Glutamatergic neuron (in vitro differentiated cells): Measurements from ENCODE around the gene PGAM4. TPM values are rescaled to one million over a fixed set of nuclear protein-coding genes. Genes with fewer than 3 reads are reported as not detected.

Experiments
- DNase-seq: peaks from one replicate; pipeline ENCODE4 v3.0.0; 2022
- H3K27ac Mint-ChIP-seq: one replicate; pipeline ENCODE4 v1.8.0; 2020; ENCODE audit warnings: mild to moderate bottlenecking, mixed read lengths, inconsistent platforms; ENCODE audit not compliant: unreplicated experiment
- H3K27me3 Mint-ChIP-seq: one replicate; pipeline ENCODE4 v1.8.0; 2020; ENCODE audit warnings: mild to moderate bottlenecking, moderate library complexity, mixed read lengths, inconsistent platforms; ENCODE audit not compliant: unreplicated experiment
- H3K36me3 Mint-ChIP-seq: one replicate; pipeline ENCODE4 v1.8.0; 2020; ENCODE audit warnings: mild to moderate bottlenecking, mixed read lengths, inconsistent platforms; ENCODE audit not compliant: unreplicated experiment
- H3K4me1 Mint-ChIP-seq: one replicate; pipeline ENCODE4 v1.8.0; 2020; ENCODE audit warnings: mild to moderate bottlenecking, low read depth, mixed read lengths, inconsistent platforms; ENCODE audit not compliant: unreplicated experiment
- H3K4me3 Mint-ChIP-seq: one replicate; pipeline ENCODE4 v1.8.0; 2020; ENCODE audit warnings: mild to moderate bottlenecking, mixed read lengths, inconsistent platforms; ENCODE audit not compliant: unreplicated experiment
- H3K9me3 Mint-ChIP-seq: one replicate; pipeline ENCODE4 v1.8.0; 2020; ENCODE audit warnings: mild to moderate bottlenecking, moderate library complexity, mixed read lengths, inconsistent platforms; ENCODE audit not compliant: unreplicated experiment
- CTCF ChIP-seq: fragments of 200-600 bp; sonication (generic); IDR thresholded peaks from one replicate; pipeline ENCODE4 v1.5.0; 2021; ENCODE audit not compliant: partially characterized antibody, unreplicated experiment
- total RNA-seq: library from RNA; stranded (reverse); fragmentation: NEBNext Ultra II Directional; extraction: Animal tissue kit (Norgen Biotek cat#: 25700); gene quantifications from one replicate; pipeline ENCODE4 v1.2.1, GENCODE V29; 2021; ENCODE audit not compliant: unreplicated experiment

Gene PGAM4
- total RNA-seq, 1 donor from 2014 or later = not detected

GRCh38 chrX:77960567-77960966, 8.9 kb downstream of the PGAM4 start:
- Mint-ChIP-seq H3K36me3 (no peaks in the 10 kb centered on the region), H3K27ac (no peak overlapping the region), H3K27me3 (no peaks in the 10 kb centered on the region), H3K4me1 (no peaks in the 10 kb centered on the region), H3K4me3 (no peak overlapping the region), H3K9me3 (no peaks in the 10 kb centered on the region)
- no peak for TF ChIP-seq CTCF
- no peak for DNase-seq

GRCh38 chrX:77953708-77954107, 15.7 kb downstream of the PGAM4 start:
- TF ChIP-seq CTCF = no peak
- Mint-ChIP-seq H3K36me3 (no peaks in the 10 kb centered on the region), H3K9me3 (no peaks in the 10 kb centered on the region), H3K27ac (no peak overlapping the region), H3K4me3 (no peak overlapping the region), H3K4me1 (no peaks in the 10 kb centered on the region), H3K27me3 (no peaks in the 10 kb centered on the region)
- DNase-seq = no peak

- H3K9me3 Mint-ChIP-seq = no peaks in the 10 kb centered on the region
- no peak for DNase-seq
- no peak overlapping the region for H3K27ac Mint-ChIP-seq
- H3K27me3 Mint-ChIP-seq = no peaks in the 10 kb centered on the region
- H3K36me3 Mint-ChIP-seq = no peaks in the 10 kb centered on the region
- TF ChIP-seq CTCF = no peak
- H3K4me1 Mint-ChIP-seq = no peaks in the 10 kb centered on the region
- no peak overlapping the region for H3K4me3 Mint-ChIP-seq
Observed at GRCh38 chrX:77953302-77953701, 16.1 kb downstream of the PGAM4 start.

- H3K27ac Mint-ChIP-seq = no peak overlapping the region
- no peaks in the 10 kb centered on the region for H3K36me3 Mint-ChIP-seq
- no peaks in the 10 kb centered on the region for H3K9me3 Mint-ChIP-seq
- no peak for TF ChIP-seq CTCF
- no peaks in the 10 kb centered on the region for H3K27me3 Mint-ChIP-seq
- H3K4me1 Mint-ChIP-seq = no peaks in the 10 kb centered on the region
- no peak for DNase-seq
- no peak overlapping the region for H3K4me3 Mint-ChIP-seq
Observed at GRCh38 chrX:77952173-77952572, 17.3 kb downstream of the PGAM4 start.

GRCh38 chrX:77949840-77950239, 19.6 kb downstream of the PGAM4 start:
- no peak overlapping the region for H3K4me3 Mint-ChIP-seq
- no peak for TF ChIP-seq CTCF
- no peaks in the 10 kb centered on the region for H3K9me3 Mint-ChIP-seq
- H3K4me1 Mint-ChIP-seq = no peaks in the 10 kb centered on the region
- H3K36me3 Mint-ChIP-seq = no peaks in the 10 kb centered on the region
- no peaks in the 10 kb centered on the region for H3K27me3 Mint-ChIP-seq
- no peak for DNase-seq
- no peak overlapping the region for H3K27ac Mint-ChIP-seq
